Liver (tissue), 9 donors: ENCODE data around the gene ARID4A. TPM values are rescaled to one million over a fixed set of nuclear protein-coding genes. Genes with fewer than 3 reads are reported as not detected.

Experiments
- DNase-seq: peaks from one replicate; pipeline ENCODE4 v3.0.0-alpha.2; 2017; ENCODE audit warnings: low spot score
- H3K27ac ChIP-seq, 2 donors: one replicate each; pipeline ENCODE4 v1.7.0; 2013; ENCODE audit warnings: inconsistent platforms in 2 of 2, low read length in 2 of 2, control low read depth in 1 of 2, low read depth in 1 of 2, mild to moderate bottlenecking in 1 of 2
- H3K27me3 ChIP-seq, 4 donors: one replicate each; pipeline versions ENCODE4 v1.6.1 to v1.7.0; 2013; ENCODE audit warnings: low read length in 3 of 4, inconsistent platforms in 1 of 4, mild to moderate bottlenecking in 1 of 4, moderate library complexity in 1 of 4; ENCODE audit not compliant: control insufficient read depth in 4 of 4, insufficient read depth in 4 of 4
- H3K36me3 ChIP-seq, 4 donors: one replicate each; pipeline versions ENCODE4 v1.6.1 to v1.7.0; 2013; ENCODE audit warnings: low read length in 3 of 4, mild to moderate bottlenecking in 3 of 4, low read depth in 1 of 4, moderate library complexity in 1 of 4; ENCODE audit not compliant: control insufficient read depth in 4 of 4, insufficient read depth in 3 of 4
- H3K4me1 ChIP-seq, 4 donors: one replicate each; pipeline versions ENCODE4 v1.6.1 to v1.7.0; 2013; ENCODE audit warnings: low read length in 3 of 4, mild to moderate bottlenecking in 3 of 4, moderate library complexity in 1 of 4; ENCODE audit not compliant: control insufficient read depth in 4 of 4, insufficient read depth in 4 of 4
- H3K4me3 ChIP-seq, 3 donors: one replicate each; pipeline versions ENCODE4 v1.6.1 to v1.7.0; 2013; ENCODE audit warnings: low read length in 3 of 3, control low read depth in 1 of 3, low read depth in 1 of 3, mild to moderate bottlenecking in 1 of 3
- H3K9ac ChIP-seq, 2 donors: one replicate each; pipeline ENCODE4 v1.7.0; 2013; ENCODE audit warnings: low read length in 2 of 2, mild to moderate bottlenecking in 2 of 2, moderate library complexity in 2 of 2, control low read depth in 1 of 2, low read depth in 1 of 2
- H3K9me3 ChIP-seq, 4 donors: one replicate each; pipeline versions ENCODE4 v1.6.1 to v1.7.0; 2013; ENCODE audit warnings: low read length in 3 of 4; ENCODE audit not compliant: control insufficient read depth in 4 of 4
- EGR1 ChIP-seq, 2 donors: IDR thresholded peaks; 2 replicates each; pipeline ENCODE4 v1.6.1; 2016 to 2018; ENCODE audit warnings: antibody characterized with exemption in 2 of 2, low read depth in 2 of 2
- FOXA1 ChIP-seq: IDR thresholded peaks from 2 replicates; pipeline ENCODE4 v1.6.1; 2016; ENCODE audit warnings: antibody characterized with exemption
- FOXA2 ChIP-seq: IDR thresholded peaks from 2 replicates; pipeline ENCODE4 v1.6.1; 2016; ENCODE audit warnings: antibody characterized with exemption
- HNF4A ChIP-seq, 2 donors: conservative IDR thresholded peaks; 2 replicates each; pipeline ENCODE4 v1.6.1; 2016; ENCODE audit warnings: antibody characterized with exemption in 2 of 2, mild to moderate bottlenecking in 2 of 2
- HNF4G ChIP-seq: IDR thresholded peaks from 2 replicates; pipeline ENCODE4 v1.6.1; 2016; ENCODE audit warnings: antibody characterized with exemption
- JUND ChIP-seq, 2 donors: IDR thresholded peaks; 2 replicates each; pipeline ENCODE4 v1.6.1; 2016; ENCODE audit warnings: antibody characterized with exemption in 2 of 2
- NR2F2 ChIP-seq: IDR thresholded peaks from 2 replicates; pipeline ENCODE4 v1.6.1; 2016; ENCODE audit warnings: antibody characterized with exemption
- RXRA ChIP-seq, 2 donors: IDR thresholded peaks; 2 replicates each; pipeline ENCODE4 v1.6.1; 2017 to 2018; ENCODE audit warnings: antibody characterized with exemption in 2 of 2, mild to moderate bottlenecking in 1 of 2
- SP1 ChIP-seq: IDR thresholded peaks from 2 replicates; pipeline ENCODE4 v1.6.1; 2018; ENCODE audit warnings: antibody characterized with exemption, mild to moderate bottlenecking
- TAF1 ChIP-seq: conservative IDR thresholded peaks from 2 replicates; pipeline ENCODE4 v1.6.1; 2016; ENCODE audit warnings: antibody characterized with exemption, mild to moderate bottlenecking
- YY1 ChIP-seq: IDR thresholded peaks from 2 replicates; pipeline ENCODE4 v1.6.1; 2016; ENCODE audit warnings: antibody characterized with exemption, mild to moderate bottlenecking
- WGBS: extraction: QIAGEN DNeasy Blood & Tissue Kit; methylation state at CpG from one replicate; pipeline ENCODE4 v1.1.7; 2013; 5-methylcytosine and 5-hydroxymethylcytosine counted together
- polyA plus RNA-seq, 2 donors: library from polyadenylated mRNA; stranded (reverse) in 1 of 2; unstranded in 1 of 2; fragments of 200-250 nt in 1 of 2; fragments of >200 nt in 1 of 2; fragmentation: Nextera tagmentation in 1 of 2; extraction: Ambion mirVana in 1 of 2; gene quantifications; one replicate each; pipeline versions ENCODE4 v1.2.1 to v1.2.3, GENCODE V29; 2013 to 2015
- total RNA-seq, 2 donors: library from RNA; depleted of rRNA; stranded (reverse); fragments of >200 nt; gene quantifications; one replicate each; pipeline ENCODE4 v1.2.3, GENCODE V29; 2014
- TF ChIP-seq, protein P1 (sequence below): IDR thresholded peaks from 2 replicates; pipeline ENCODE4 v1.6.1; 2016; ENCODE audit warnings: antibody characterized with exemption, mild to moderate bottlenecking
- TF ChIP-seq, protein P2 (sequence below): IDR thresholded peaks from 2 replicates; pipeline ENCODE4 v1.6.1; 2016; ENCODE audit warnings: antibody characterized with exemption
- TF ChIP-seq, protein P3 (sequence below): IDR thresholded peaks from 2 replicates; pipeline ENCODE4 v1.6.1; 2016; ENCODE audit warnings: antibody characterized with exemption
- TF ChIP-seq, protein P4 (sequence below): IDR thresholded peaks from 2 replicates; pipeline ENCODE4 v1.6.1; 2016; ENCODE audit warnings: antibody characterized with exemption
- donor health status: healthy.
- donor health status: healthy.
- donor health status: healthy.
- donor health status: healthy.
- donor health status: healthy.

ARID4A gene
- total and polyA plus RNA-seq, 4 donors, result 3.8 to 26.9 (median 12.0) TPM

DNA sequence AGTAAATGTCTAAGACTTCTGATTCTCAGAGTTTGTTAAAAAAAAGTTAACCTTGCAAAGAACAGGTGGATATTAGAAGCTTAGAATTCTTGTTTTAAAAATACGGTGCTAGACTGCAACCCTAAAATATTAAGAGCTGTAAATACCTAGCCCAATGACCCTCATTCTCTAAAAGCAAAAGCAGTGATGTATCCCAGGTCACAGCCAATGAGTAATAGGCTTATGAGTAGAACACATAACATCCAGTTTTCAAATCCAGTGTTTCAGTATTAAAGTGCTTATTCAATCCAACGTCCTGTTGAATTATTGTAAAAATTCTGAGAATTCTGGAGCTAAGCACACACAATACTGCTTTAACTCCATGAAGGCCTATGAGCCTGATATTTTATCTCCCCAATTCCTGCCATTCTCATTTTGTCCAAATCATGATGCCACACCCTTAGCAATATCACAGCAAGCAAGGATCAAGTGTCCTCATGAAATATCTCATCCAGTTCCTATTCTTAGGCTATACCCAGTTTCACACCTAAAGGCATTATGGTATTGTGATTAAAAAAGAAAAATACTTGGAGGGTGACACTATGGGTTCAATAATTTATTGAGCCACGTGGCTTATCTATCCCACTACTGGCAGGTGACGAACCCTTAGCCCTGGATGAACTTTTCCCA is 15.3 kb upstream of the ARID4A start:
- no peak for DNase-seq
- TF ChIP-seq, protein P1, sequence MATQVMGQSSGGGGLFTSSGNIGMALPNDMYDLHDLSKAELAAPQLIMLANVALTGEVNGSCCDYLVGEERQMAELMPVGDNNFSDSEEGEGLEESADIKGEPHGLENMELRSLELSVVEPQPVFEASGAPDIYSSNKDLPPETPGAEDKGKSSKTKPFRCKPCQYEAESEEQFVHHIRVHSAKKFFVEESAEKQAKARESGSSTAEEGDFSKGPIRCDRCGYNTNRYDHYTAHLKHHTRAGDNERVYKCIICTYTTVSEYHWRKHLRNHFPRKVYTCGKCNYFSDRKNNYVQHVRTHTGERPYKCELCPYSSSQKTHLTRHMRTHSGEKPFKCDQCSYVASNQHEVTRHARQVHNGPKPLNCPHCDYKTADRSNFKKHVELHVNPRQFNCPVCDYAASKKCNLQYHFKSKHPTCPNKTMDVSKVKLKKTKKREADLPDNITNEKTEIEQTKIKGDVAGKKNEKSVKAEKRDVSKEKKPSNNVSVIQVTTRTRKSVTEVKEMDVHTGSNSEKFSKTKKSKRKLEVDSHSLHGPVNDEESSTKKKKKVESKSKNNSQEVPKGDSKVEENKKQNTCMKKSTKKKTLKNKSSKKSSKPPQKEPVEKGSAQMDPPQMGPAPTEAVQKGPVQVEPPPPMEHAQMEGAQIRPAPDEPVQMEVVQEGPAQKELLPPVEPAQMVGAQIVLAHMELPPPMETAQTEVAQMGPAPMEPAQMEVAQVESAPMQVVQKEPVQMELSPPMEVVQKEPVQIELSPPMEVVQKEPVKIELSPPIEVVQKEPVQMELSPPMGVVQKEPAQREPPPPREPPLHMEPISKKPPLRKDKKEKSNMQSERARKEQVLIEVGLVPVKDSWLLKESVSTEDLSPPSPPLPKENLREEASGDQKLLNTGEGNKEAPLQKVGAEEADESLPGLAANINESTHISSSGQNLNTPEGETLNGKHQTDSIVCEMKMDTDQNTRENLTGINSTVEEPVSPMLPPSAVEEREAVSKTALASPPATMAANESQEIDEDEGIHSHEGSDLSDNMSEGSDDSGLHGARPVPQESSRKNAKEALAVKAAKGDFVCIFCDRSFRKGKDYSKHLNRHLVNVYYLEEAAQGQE, result no peak
- TF ChIP-seq RXRA (IDR thresholded peaks at IDR 0.05) (peak in 1 of 2 donors; percentile 14), TAF1 (no peak)
- no peaks in the 10 kb centered on the region for H3K9me3 ChIP-seq
- no peak overlapping the region for H3K9ac ChIP-seq
- no peak overlapping the region for H3K4me3 ChIP-seq
- peak overlapping the region; percentile 10 to 35 for H3K27ac ChIP-seq
- peaks cover 15 to 58% (median 51%) of the 10 kb centered on the region in 4 donors for H3K4me1 ChIP-seq
- H3K27me3 ChIP-seq, result no peaks in the 10 kb centered on the region
- H3K36me3 ChIP-seq, result peaks cover 3 to 19% (median 13%) of the 10 kb centered on the region in 4 donors
- WGBS, result 45% methylated on average over 4 of the region's 4 CpGs

DNA sequence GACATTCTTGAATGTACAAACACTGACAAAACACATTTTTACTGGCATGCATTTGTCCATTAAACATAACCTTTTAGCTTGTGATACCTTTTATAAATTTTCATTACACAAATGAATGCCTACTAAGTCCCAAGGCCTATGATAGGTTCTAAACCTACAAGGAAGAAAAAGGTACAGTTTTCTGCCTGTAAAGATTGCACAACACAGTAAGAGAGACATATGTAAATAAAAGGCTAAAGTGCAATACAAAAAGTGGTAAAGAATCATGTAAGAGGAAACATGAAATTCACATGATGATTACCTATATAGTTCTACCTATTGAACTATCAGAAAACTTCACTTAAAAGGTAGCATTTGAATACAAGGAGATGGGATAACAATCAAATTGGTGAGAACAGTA is 14.6 kb upstream of the ARID4A start:
- Histone ChIP-seq H3K9me3 (no peaks in the 10 kb centered on the region), H3K27me3 (no peaks in the 10 kb centered on the region), H3K4me3 (no peak overlapping the region), H3K36me3 (peaks cover 2 to 20% (median 14%) of the 10 kb centered on the region in 4 donors), H3K4me1 (peaks cover 15 to 64% (median 57%) of the 10 kb centered on the region in 4 donors), H3K9ac (no peak overlapping the region), H3K27ac (peak overlapping the region in 1 of 2 donors; percentile 10)
- TF ChIP-seq HNF4A (conservative IDR thresholded peaks at IDR 0.05), result peak in 1 of 2 donors; percentile 59
- TF ChIP-seq NR2F2, result no peak
- peak; percentile 7 for TF ChIP-seq FOXA2
- no peak for DNase-seq

DNA sequence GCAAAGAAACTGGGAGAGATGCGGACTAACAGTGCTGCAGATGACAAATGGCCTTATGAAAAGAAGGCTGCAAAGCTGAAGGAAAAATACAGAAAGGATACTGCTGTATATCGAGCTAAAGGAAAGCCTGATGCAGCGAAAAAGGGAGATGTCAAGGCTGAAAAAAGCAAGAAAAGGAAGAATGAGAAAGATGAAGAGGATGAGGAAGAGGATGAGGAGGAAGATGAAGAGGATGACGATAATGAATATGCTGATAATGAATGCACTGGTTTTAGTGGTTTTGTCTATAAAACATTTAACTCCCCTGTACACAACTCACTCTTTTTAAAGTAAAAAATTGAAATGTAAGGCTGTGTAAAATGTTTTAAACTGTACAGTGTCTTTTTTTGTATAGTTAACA is 13.2 kb upstream of the ARID4A start:
- DNase-seq, result no peak
- no peak for TF ChIP-seq RXRA (IDR thresholded peaks at IDR 0.05)
- TF ChIP-seq EGR1 (IDR thresholded peaks at IDR 0.05; ENCODE audit: low read depth in 2 of 2), result no peak
- Histone ChIP-seq H3K4me3 (no peak overlapping the region), H3K27me3 (no peaks in the 10 kb centered on the region), H3K36me3 (peaks cover 2 to 24% (median 17%) of the 10 kb centered on the region in 4 donors), H3K9me3 (no peaks in the 10 kb centered on the region), H3K4me1 (peaks cover 19 to 77% (median 71%) of the 10 kb centered on the region in 4 donors), H3K27ac (no peak overlapping the region), H3K9ac (no peak overlapping the region)
- WGBS, result 93% methylated on average over 4 of the region's 4 CpGs

DNA sequence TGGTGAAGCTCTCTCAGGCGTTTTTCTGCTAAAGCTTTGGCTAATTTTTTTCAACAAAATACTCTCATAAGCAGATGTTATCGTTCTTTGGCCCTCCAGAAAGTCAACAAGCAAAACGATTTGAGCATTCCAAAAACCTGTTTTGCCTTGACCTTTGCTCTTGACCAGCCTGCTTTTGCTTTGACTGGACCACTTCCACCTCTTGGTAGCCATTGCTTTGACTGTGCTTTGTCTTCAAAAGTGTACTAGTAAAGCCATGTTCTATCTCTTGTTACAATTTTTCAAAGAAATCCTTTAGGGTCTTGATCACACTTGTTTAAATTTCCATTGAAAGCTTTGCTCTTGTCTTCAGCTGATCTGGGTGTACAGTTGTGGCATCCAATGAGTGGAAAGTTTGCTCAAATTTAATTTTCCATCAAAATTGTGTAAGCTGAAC is 10.7 kb upstream of the ARID4A start:
- peaks cover 22 to 62% (median 60%) of the 10 kb centered on the region in 4 donors for H3K4me1 ChIP-seq
- no peaks in the 10 kb centered on the region for H3K27me3 ChIP-seq
- H3K27ac ChIP-seq, result peak overlapping the region; percentile 43 to 65
- peak overlapping the region in 1 of 2 donors; percentile 77 for H3K9ac ChIP-seq
- peaks cover 7 to 37% (median 23%) of the 10 kb centered on the region in 4 donors for H3K36me3 ChIP-seq
- no peak overlapping the region for H3K4me3 ChIP-seq
- no peaks in the 10 kb centered on the region for H3K9me3 ChIP-seq
- no peak for DNase-seq
- WGBS, result 17% methylated on average over 3 of the region's 3 CpGs
- TF ChIP-seq HNF4G (peak; percentile 75), YY1 (peak; percentile 96), EGR1 (IDR thresholded peaks at IDR 0.05; ENCODE audit: low read depth in 2 of 2) (no peak), FOXA1 (peak; percentile 90), JUND (IDR thresholded peaks at IDR 0.05) (peak; percentile 5 to 72), RXRA (IDR thresholded peaks at IDR 0.05) (peak; percentile 60 to 66), FOXA2 (peak; percentile 95), HNF4A (conservative IDR thresholded peaks at IDR 0.05) (peak; percentile 93 to 94), SP1 (peak; percentile 98)
- TF ChIP-seq, protein P2, sequence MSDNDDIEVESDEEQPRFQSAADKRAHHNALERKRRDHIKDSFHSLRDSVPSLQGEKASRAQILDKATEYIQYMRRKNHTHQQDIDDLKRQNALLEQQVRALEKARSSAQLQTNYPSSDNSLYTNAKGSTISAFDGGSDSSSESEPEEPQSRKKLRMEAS, result peak; percentile 61
- TF ChIP-seq, protein P3, sequence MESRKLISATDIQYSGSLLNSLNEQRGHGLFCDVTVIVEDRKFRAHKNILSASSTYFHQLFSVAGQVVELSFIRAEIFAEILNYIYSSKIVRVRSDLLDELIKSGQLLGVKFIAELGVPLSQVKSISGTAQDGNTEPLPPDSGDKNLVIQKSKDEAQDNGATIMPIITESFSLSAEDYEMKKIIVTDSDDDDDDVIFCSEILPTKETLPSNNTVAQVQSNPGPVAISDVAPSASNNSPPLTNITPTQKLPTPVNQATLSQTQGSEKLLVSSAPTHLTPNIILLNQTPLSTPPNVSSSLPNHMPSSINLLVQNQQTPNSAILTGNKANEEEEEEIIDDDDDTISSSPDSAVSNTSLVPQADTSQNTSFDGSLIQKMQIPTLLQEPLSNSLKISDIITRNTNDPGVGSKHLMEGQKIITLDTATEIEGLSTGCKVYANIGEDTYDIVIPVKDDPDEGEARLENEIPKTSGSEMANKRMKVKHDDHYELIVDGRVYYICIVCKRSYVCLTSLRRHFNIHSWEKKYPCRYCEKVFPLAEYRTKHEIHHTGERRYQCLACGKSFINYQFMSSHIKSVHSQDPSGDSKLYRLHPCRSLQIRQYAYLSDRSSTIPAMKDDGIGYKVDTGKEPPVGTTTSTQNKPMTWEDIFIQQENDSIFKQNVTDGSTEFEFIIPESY, result peak; percentile 49
- TF ChIP-seq, protein P4, sequence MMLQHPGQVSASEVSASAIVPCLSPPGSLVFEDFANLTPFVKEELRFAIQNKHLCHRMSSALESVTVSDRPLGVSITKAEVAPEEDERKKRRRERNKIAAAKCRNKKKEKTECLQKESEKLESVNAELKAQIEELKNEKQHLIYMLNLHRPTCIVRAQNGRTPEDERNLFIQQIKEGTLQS, result peak; percentile 27
